Measurements from ENCODE around the gene TNFSF15.

GRCh38 chr9:114791312-114791711 is 14.5 kb downstream of the TNFSF15 start:
- TF ChIP-seq CTCF (conservative IDR thresholded peaks at IDR 0.05 in 1 of 2, IDR thresholded peaks at IDR 0.05 in 1 of 2; ENCODE audit: extremely low read depth in 1 of 2, insufficient read depth in 1 of 2, low read depth in 1 of 2, low read length in 2 of 2) (no peak), EZH2 (IDR thresholded peaks at IDR 0.05; ENCODE audit: borderline replicate concordance, low read length) (no peak)

All from mammary epithelial cell (primary cell).